ENCODE data around the gene MRPL42.

The MRPL42 gene

GRCh38 chr12:93441617-93442410 is 25.5 kb upstream of the MRPL42 start, which contains the start of gene UBE2N:
Gene UBE2N (minus strand): TSS chr12:93441947. CDS start chr12:93441884, 63 bp downstream.
- peak within 1 kb of the TSS; percentile 73 for H2BK120ac ChIP-seq (ENCODE audit: low read depth, low read length)

GRCh38 chr12:93442411-93443340 is 24.6 kb upstream of the MRPL42 start:
- H3K4me1 ChIP-seq (ENCODE audit: control insufficient read depth in 2 of 2, insufficient read depth in 1 of 2, low read depth in 1 of 2, low read length in 2 of 2), result peaks cover 9% of the 10 kb centered on the region in 2 donors
- no peaks in the 10 kb centered on the region for H3K9me3 ChIP-seq (replicated peaks in 1 of 2; ENCODE audit: control insufficient read depth in 2 of 2, insufficient read depth in 1 of 2, low read depth in 1 of 2, low read length in 2 of 2)
- peak overlapping the region; percentile 89 for H2AFZ ChIP-seq (ENCODE audit: low read length)
- no peak overlapping the region for H4K91ac ChIP-seq (ENCODE audit: low read depth, low read length, poor library complexity)
- peak overlapping the region; percentile 66 for H3K4me2 ChIP-seq (ENCODE audit: insufficient read depth, low read length, poor library complexity, severe bottlenecking)
- H3K36me3 ChIP-seq (replicated peaks in 1 of 2; ENCODE audit: control insufficient read depth in 2 of 2, insufficient read depth in 2 of 2, low read length in 2 of 2), result no peaks in the 10 kb centered on the region
- no peaks in the 10 kb centered on the region for H3K27me3 ChIP-seq (ENCODE audit: control insufficient read depth in 3 of 3, insufficient read depth in 3 of 3, low read depth in 1 of 3, low read length in 3 of 3)
- no peak overlapping the region for H2BK120ac ChIP-seq (ENCODE audit: low read depth, low read length)
- peak overlapping the region; percentile 89 for H3K9ac ChIP-seq (ENCODE audit: low read depth, low read length, poor library complexity)
- peak overlapping the region; percentile 7 for H4K8ac ChIP-seq (ENCODE audit: low read depth, low read length)
- H3K18ac ChIP-seq (ENCODE audit: low read length), result peak overlapping the region; percentile 86
- H2BK15ac ChIP-seq (ENCODE audit: low read length), result no peak overlapping the region
- DNase-seq (ENCODE audit: low spot score), result no peak
- H3K4ac ChIP-seq (ENCODE audit: low read length), result no peak overlapping the region
- peak overlapping the region; percentile 83 for H2BK5ac ChIP-seq (ENCODE audit: low read length)
- H3K23ac ChIP-seq (ENCODE audit: low read depth, low read length, poor library complexity), result peak overlapping the region; percentile 99
- H3K79me1 ChIP-seq (ENCODE audit: low read depth, low read length), result peaks cover 2% of the 10 kb centered on the region
- no peak overlapping the region for H2BK12ac ChIP-seq (ENCODE audit: low read length)
- WGBS, 2 donors (ENCODE audit: extremely low coverage in 2 of 2, insufficient read length in 2 of 2, insufficient replicate concordance in 1 of 2), result no CpG with 5 or more reads among the region's 19 CpGs
- H3K14ac ChIP-seq (ENCODE audit: low read length), result no peak overlapping the region
- H3K27ac ChIP-seq (replicated peaks; ENCODE audit: low read length), result peak overlapping the region; percentile 76
- H3K4me3 ChIP-seq (ENCODE audit: low read length in 2 of 2), result peak overlapping the region; percentile 56 to 94
- no peak overlapping the region for H2AK5ac ChIP-seq (ENCODE audit: low read depth, low read length)

More at GRCh38 chr12:93441617-93442410, 25.5 kb upstream of the MRPL42 start, which contains the start of gene UBE2N:
- Histone ChIP-seq H3K4me2 (ENCODE audit: insufficient read depth, low read length, poor library complexity, severe bottlenecking) (peak within 1 kb of the TSS; percentile 68), H3K23ac (ENCODE audit: low read depth, low read length, poor library complexity) (peak within 1 kb of the TSS; percentile 99), H4K91ac (ENCODE audit: low read depth, low read length, poor library complexity) (no peak within 1 kb of the TSS), H2BK12ac (ENCODE audit: low read length) (no peak within 1 kb of the TSS), H2BK5ac (ENCODE audit: low read length) (peak within 1 kb of the TSS; percentile 85), H3K79me1 (ENCODE audit: low read depth, low read length) (peaks cover 2% of the 10 kb centered on the region), H3K18ac (ENCODE audit: low read length) (peak within 1 kb of the TSS; percentile 100), H3K14ac (ENCODE audit: low read length) (peak within 1 kb of the TSS; percentile 91), H3K4me3 (ENCODE audit: low read length in 2 of 2) (peak within 1 kb of the TSS; percentile 56 to 100), H2AFZ (ENCODE audit: low read length) (peak within 1 kb of the TSS; percentile 89), H3K27ac (replicated peaks; ENCODE audit: low read length) (peak within 1 kb of the TSS; percentile 89), H3K27me3 (ENCODE audit: control insufficient read depth in 3 of 3, insufficient read depth in 3 of 3, low read depth in 1 of 3, low read length in 3 of 3) (no peaks in the 10 kb centered on the region), H2BK15ac (ENCODE audit: low read length) (no peak within 1 kb of the TSS), H3K9ac (ENCODE audit: low read depth, low read length, poor library complexity) (peak within 1 kb of the TSS; percentile 98), H3K36me3 (replicated peaks in 1 of 2; ENCODE audit: control insufficient read depth in 2 of 2, insufficient read depth in 2 of 2, low read length in 2 of 2) (no peaks in the 10 kb centered on the region), H3K4me1 (ENCODE audit: control insufficient read depth in 2 of 2, insufficient read depth in 1 of 2, low read depth in 1 of 2, low read length in 2 of 2) (peaks cover 9% of the 10 kb centered on the region in 2 donors), H3K9me3 (replicated peaks in 1 of 2; ENCODE audit: control insufficient read depth in 2 of 2, insufficient read depth in 1 of 2, low read depth in 1 of 2, low read length in 2 of 2) (no peaks in the 10 kb centered on the region), H3K4ac (ENCODE audit: low read length) (peak within 1 kb of the TSS; percentile 86), H4K8ac (ENCODE audit: low read depth, low read length) (peak within 1 kb of the TSS; percentile 7), H2AK5ac (ENCODE audit: low read depth, low read length) (no peak within 1 kb of the TSS)
- WGBS, 2 donors (ENCODE audit: extremely low coverage in 2 of 2, insufficient read length in 2 of 2, insufficient replicate concordance in 1 of 2), result no CpG with 5 or more reads among the region's 105 CpGs
- peak; percentile 93 for DNase-seq (ENCODE audit: low spot score)

GRCh38 chr12:93443576-93443975 is 23.7 kb upstream of the MRPL42 start:
- H2BK12ac ChIP-seq (ENCODE audit: low read length), result peak overlapping the region; percentile 84
- H3K27me3 ChIP-seq (ENCODE audit: control insufficient read depth in 3 of 3, insufficient read depth in 3 of 3, low read depth in 1 of 3, low read length in 3 of 3), result no peaks in the 10 kb centered on the region
- no peak overlapping the region for H2BK5ac ChIP-seq (ENCODE audit: low read length)
- no peak overlapping the region for H3K27ac ChIP-seq (replicated peaks; ENCODE audit: low read length)
- no peak overlapping the region for H3K9ac ChIP-seq (ENCODE audit: low read depth, low read length, poor library complexity)
- no peak overlapping the region for H2AK5ac ChIP-seq (ENCODE audit: low read depth, low read length)
- no peak overlapping the region for H2BK120ac ChIP-seq (ENCODE audit: low read depth, low read length)
- peaks cover 7% of the 10 kb centered on the region in 2 donors for H3K4me1 ChIP-seq (ENCODE audit: control insufficient read depth in 2 of 2, insufficient read depth in 1 of 2, low read depth in 1 of 2, low read length in 2 of 2)
- no peak overlapping the region for H2BK15ac ChIP-seq (ENCODE audit: low read length)
- H3K14ac ChIP-seq (ENCODE audit: low read length), result no peak overlapping the region
- H3K4me2 ChIP-seq (ENCODE audit: insufficient read depth, low read length, poor library complexity, severe bottlenecking), result no peak overlapping the region
- no CpG with 5 or more reads among the region's 4 CpGs for WGBS, 2 donors (ENCODE audit: extremely low coverage in 2 of 2, insufficient read length in 2 of 2, insufficient replicate concordance in 1 of 2)
- no peak overlapping the region for H4K8ac ChIP-seq (ENCODE audit: low read depth, low read length)
- no peaks in the 10 kb centered on the region for H3K36me3 ChIP-seq (replicated peaks in 1 of 2; ENCODE audit: control insufficient read depth in 2 of 2, insufficient read depth in 2 of 2, low read length in 2 of 2)
- H2AFZ ChIP-seq (ENCODE audit: low read length), result no peak overlapping the region
- no peak overlapping the region for H4K91ac ChIP-seq (ENCODE audit: low read depth, low read length, poor library complexity)
- no peaks in the 10 kb centered on the region for H3K9me3 ChIP-seq (replicated peaks in 1 of 2; ENCODE audit: control insufficient read depth in 2 of 2, insufficient read depth in 1 of 2, low read depth in 1 of 2, low read length in 2 of 2)
- no peak overlapping the region for H3K23ac ChIP-seq (ENCODE audit: low read depth, low read length, poor library complexity)
- H3K4me3 ChIP-seq (ENCODE audit: low read length in 2 of 2), result no peak overlapping the region
- no peak overlapping the region for H3K4ac ChIP-seq (ENCODE audit: low read length)
- H3K79me1 ChIP-seq (ENCODE audit: low read depth, low read length), result peaks cover 2% of the 10 kb centered on the region
- DNase-seq (ENCODE audit: low spot score), result no peak
- H3K18ac ChIP-seq (ENCODE audit: low read length), result no peak overlapping the region

Data from neuronal stem cell (in vitro differentiated cells).